IPS-20b (cell line): Measurements from ENCODE around the gene DPY19L2.
"Not testable (repeated sequence)": the region's sequence is repeated elsewhere in the genome, so short reads cannot be mapped to it uniquely, and the experiment has no call there.

Source experiments
- H3K27ac ChIP-seq: one replicate; pipeline ENCODE4 v1.5.1; 2013; ENCODE audit warnings: low read length
- H3K27me3 ChIP-seq: 2 replicates; pipeline ENCODE4 v1.6.1; 2013; ENCODE audit warnings: mild to moderate bottlenecking, low read length, inconsistent platforms; ENCODE audit not compliant: insufficient read depth
- H3K36me3 ChIP-seq: 2 replicates; pipeline ENCODE4 v1.6.1; 2013; ENCODE audit warnings: low read depth, mild to moderate bottlenecking, inconsistent platforms, low read length, moderate library complexity; ENCODE audit not compliant: insufficient read depth
- H3K4me1 ChIP-seq: 2 replicates; pipeline ENCODE4 v1.6.1; 2013; ENCODE audit warnings: mild to moderate bottlenecking, control low read depth, inconsistent platforms, low read length, moderate library complexity; ENCODE audit not compliant: insufficient read depth
- H3K4me3 ChIP-seq: 2 replicates; pipeline ENCODE4 v1.5.1; 2013; ENCODE audit warnings: mild to moderate bottlenecking, low read length, inconsistent platforms
- H3K9ac ChIP-seq: 2 replicates; pipeline ENCODE4 v1.6.1; 2013; ENCODE audit warnings: low read depth, mild to moderate bottlenecking, inconsistent platforms, low read length, moderate library complexity
- H3K9me3 ChIP-seq: 2 replicates; pipeline ENCODE4 v1.6.1; 2013; ENCODE audit warnings: mild to moderate bottlenecking, low read depth, low read length, inconsistent platforms; ENCODE audit not compliant: insufficient read depth

The DPY19L2 gene

DNA sequence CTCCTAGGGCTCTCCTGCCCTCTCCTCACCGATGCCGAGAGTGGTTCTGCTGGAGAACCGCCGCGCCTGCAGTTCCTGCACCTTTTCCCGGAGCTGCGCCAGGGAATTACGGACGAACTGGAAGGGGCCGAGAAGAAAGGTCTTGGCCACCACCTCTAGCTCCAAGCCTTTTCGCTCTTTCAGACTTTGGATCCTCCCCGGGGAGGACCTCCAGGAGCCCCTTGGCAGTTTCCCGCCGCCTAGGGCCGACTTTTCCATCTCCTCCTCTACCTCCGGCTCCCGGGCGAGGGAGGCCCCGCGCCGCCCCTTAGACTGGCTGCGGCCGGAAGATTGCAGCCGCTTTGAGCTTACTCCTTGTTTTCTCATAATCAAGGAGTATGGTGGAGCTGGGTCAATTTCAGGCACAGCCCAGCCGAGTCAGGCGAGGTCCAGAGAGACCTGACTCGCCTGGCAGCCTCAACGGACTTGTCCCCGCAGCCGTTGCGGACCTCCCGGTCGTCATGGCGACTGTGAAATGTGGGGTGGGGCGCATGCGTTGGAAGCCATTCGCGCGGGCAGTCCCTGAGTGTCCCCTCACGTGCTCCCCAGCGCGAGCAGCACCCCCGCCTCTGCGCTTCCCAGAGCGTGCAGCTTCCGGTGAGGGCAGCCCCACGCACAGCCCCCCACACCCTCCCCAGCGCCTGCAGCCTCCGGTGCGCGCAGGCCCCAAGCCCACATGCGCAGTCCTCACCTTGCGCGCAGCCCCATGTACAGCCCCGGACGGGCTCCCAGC is at the start of gene DPY19L2:
Gene DPY19L2, minus strand, starts transcription at position 466 of the 772 bp plus-strand sequence. Its CDS starts 100 bp downstream, at position 366.
- Histone ChIP-seq H3K27ac (no peak within 1 kb of the TSS), H3K27me3 (peaks cover 27% of the 10 kb centered on the region), H3K4me3 (peak within 1 kb of the TSS; percentile 77), H3K36me3 (no peaks in the 10 kb centered on the region), H3K9me3 (no peaks in the 10 kb centered on the region), H3K9ac (peak within 1 kb of the TSS; percentile 72; the same call in 1 of the 2 replicates), H3K4me1 (no peaks in the 10 kb centered on the region)

DNA sequence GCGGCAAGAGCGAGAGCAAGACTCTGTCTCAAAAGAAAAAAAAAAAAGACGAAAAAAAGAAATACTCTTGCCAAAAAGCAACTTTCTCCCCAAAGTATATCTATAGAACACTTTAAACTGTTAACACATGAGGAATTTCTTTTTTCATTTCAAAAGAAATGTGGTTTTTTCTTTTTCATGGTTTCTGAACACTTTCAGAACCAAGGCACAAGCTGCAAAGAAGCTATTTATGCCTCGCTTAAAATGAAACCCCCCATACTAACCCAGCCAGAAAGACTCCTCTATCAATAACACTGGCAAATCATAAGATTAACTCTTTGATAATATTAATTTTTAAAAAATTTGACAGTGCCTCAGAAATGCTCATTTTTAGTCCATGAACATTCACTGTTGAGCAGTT is 48.6 kb upstream of the DPY19L2 start:
- not testable (repeated sequence) for H3K4me3 ChIP-seq, H3K4me1 ChIP-seq, H3K9me3 ChIP-seq, H3K36me3 ChIP-seq, H3K27me3 ChIP-seq, H3K9ac ChIP-seq, H3K27ac ChIP-seq

DNA sequence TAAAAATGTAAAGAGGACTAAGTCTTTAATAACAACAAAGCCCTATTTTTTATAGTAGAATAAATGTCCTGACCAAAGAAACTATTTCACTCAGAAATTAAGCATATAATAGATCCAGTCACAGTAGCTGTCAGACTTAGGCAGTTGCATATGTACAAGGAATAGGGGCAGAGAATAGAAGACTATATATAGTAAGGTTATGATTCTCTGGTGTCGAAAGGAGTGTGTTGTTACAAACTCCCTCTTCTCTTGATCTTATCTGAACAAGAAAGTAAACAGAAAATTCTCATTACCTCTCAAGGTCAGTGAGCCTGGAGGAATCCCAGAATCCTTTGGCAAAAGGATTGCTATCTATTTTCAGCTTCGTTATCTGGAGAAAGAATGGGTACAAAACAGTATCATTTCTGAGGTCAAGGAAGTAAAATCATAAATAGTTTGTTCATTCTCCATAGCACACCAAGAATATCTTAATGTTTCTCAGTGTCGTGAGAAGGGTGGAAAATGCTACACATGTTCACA is 46.9 kb upstream of the DPY19L2 start:
- H3K4me3 ChIP-seq, H3K27ac ChIP-seq, H3K4me1 ChIP-seq, H3K36me3 ChIP-seq, H3K9me3 ChIP-seq, H3K9ac ChIP-seq, H3K27me3 ChIP-seq: not testable (repeated sequence)

DNA sequence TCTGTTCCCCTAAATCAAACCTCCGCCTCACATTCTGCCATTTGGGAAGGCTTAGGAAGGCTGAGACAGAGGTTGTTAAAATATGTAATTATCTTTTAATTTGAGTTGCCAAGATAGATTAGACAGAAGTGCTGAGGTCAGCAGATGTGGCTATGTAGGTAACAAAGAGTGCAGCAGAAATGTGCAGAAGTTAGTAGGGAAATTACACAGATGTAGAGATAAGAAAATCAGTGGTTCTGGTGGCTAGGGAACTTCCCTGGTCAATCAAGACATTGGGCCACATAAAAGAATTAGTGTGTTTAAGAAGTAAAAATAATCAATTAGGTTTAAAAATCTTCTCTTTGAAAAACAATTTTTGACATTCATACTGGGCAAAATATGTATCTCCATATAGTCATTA is 46.1 kb upstream of the DPY19L2 start:
- H3K27ac ChIP-seq, H3K4me3 ChIP-seq, H3K9ac ChIP-seq, H3K4me1 ChIP-seq, H3K36me3 ChIP-seq, H3K27me3 ChIP-seq, H3K9me3 ChIP-seq: not testable (repeated sequence)

DNA sequence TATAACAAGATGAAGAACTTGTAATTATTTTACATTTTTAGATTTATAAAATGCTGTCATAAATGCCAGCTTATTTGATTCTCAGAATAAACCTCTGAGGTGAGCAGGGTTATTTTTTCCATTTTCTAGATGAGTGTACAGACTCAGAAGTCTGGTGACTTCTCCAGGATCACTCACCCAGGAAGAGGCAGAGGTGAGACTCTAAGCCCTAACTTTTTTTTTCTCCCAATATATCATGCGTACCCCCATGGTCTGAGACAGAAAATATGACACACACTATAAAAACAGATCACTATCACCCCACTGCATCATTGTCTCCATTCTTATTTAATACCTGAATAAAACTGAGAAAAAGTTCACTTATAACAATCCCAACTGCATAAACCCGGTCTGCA is 45.4 kb upstream of the DPY19L2 start:
- not testable (repeated sequence) for H3K9ac ChIP-seq, H3K27ac ChIP-seq, H3K4me1 ChIP-seq, H3K4me3 ChIP-seq, H3K27me3 ChIP-seq, H3K36me3 ChIP-seq, H3K9me3 ChIP-seq

DNA sequence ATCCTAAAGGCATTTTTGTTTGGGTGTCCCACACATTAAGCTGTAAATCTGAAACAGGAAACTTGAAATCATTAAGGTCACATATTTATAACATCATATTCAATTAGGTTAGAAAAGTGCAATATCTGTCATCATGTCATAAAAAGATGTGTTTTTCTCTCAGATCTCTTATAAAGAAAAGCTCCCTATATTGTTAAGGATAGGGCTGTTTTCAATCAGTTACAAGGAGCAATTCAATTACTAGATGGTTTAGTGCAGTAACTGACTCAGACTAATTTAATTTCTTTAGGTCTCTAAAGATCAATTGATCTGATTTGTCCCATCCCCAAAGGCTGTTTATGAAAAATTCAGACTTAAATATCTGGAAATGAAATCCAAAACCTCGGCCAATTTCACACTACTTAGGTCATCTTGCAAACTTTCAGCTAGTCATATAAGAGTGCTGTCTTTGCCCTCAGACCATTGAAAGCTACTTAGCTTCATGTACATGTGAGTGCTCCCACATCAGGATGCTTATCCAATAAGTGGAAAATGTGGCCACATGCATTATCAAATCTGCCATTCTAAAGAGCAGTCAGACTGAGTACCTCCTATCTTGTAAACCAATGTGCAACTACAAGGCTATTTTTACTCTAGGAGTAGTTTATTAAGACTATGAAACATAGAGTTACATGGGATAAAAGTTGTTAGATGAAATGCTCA is 44.8 kb upstream of the DPY19L2 start:
- H3K27me3 ChIP-seq, H3K27ac ChIP-seq, H3K4me3 ChIP-seq, H3K4me1 ChIP-seq, H3K9me3 ChIP-seq, H3K9ac ChIP-seq, H3K36me3 ChIP-seq: not testable (repeated sequence)

DNA sequence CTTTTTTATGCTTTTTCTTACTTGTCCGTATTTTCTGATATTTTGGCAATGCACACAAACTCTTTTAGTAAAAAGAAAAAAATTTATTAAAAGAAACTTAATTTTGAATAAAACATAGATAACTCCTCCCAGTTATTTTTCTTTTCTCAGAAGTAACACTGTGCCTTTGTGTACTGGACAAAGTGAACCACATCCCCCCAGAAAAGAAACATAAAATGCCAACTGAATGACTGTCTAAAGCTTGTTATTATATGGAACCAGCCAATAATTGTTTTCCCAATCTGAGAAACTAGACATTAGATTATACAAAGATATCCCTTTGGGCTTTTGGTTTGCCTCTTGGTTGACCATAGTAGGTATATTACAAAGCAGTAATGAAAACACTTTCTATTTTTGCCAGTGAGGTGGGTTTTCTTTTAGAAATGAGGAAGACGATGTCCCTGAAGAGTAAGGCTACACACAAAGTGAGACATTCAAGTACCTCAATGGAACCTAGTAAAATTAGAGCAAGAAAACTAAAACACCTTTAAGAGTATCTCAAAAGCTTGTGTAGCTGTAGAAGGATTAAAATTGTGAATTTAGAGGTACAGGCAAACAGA is 44.2 kb upstream of the DPY19L2 start:
- not testable (repeated sequence) for H3K9me3 ChIP-seq, H3K27me3 ChIP-seq, H3K4me3 ChIP-seq, H3K27ac ChIP-seq, H3K4me1 ChIP-seq, H3K36me3 ChIP-seq, H3K9ac ChIP-seq

DNA sequence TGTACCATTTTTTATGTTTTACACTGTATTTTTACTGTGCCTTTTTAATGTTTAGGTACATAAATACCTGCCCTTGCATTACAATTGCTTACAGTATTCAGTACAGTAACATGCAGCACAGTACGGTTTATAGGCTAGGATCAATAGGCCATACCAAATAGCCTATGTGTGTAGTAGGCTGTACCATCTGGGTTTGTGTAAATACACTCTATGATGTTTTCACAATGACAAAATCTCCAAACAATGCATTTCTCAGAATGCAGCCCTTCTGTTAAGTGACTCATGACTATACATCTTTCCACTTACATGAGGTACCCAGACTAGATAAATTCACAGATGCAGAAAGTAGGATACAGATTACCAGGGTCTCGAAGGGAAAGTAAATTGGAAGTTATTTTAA is 43.0 kb upstream of the DPY19L2 start:
- H3K9ac ChIP-seq, H3K27me3 ChIP-seq, H3K27ac ChIP-seq, H3K9me3 ChIP-seq, H3K4me1 ChIP-seq, H3K4me3 ChIP-seq, H3K36me3 ChIP-seq: not testable (repeated sequence)

DNA sequence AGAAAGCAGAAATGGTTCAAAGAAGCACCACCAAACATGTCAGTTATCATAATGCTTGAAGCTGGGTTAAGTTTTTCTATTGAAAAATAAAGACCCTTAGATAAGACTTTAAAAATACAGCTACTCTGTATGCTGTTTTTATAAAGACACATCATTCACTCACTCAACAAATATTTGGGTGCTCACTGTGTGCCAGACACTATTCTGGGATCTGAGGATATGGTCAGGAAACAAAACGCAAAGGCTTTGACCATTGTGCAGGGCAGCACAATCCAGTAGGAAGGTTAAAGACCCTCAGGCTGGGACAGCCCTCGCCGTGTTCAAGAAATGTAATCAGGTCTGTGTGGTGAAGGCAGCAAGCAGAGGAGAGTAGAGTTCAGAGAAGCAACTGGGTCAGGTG is 38.0 kb upstream of the DPY19L2 start:
- H3K9ac ChIP-seq: no peak overlapping the region
- H3K36me3 ChIP-seq: no peaks in the 10 kb centered on the region
- no peaks in the 10 kb centered on the region for H3K27me3 ChIP-seq
- no peaks in the 10 kb centered on the region for H3K9me3 ChIP-seq
- no peaks in the 10 kb centered on the region for H3K4me1 ChIP-seq
- H3K27ac ChIP-seq: no peak overlapping the region
- H3K4me3 ChIP-seq: no peak overlapping the region

DNA sequence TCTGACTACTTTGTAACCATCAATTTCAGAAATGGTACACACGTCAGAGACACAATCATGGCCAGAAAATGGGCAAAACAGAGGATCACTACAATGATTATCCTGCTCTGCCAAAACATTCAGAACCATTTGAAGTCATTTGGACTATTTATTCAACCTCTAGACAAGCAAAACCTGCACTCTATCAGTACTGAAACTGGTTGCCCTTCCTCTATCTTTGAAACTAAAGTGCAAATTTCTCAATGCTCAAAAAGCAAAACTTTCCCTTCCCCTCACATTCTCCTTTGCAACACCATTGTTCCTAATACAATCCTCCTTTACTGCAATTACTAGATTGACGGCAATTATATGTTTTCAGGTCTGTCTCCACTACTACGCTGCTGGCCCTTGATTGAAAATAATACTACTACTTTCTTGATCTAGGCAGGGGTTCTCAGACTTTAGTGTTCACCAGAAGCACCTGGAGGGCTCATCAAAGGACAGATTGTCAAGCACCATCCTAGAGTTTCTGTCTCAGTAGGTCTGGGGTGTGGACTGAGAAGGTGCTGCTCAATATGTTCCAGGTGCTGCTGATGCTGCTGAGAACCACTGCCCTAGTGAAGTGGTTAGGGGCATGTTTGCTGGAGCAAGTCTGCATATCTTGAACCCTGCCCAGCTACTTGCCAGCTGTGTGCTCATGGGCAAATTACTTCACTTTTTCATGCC is 31.5 kb upstream of the DPY19L2 start:
- H3K4me1 ChIP-seq, H3K36me3 ChIP-seq, H3K9me3 ChIP-seq, H3K27ac ChIP-seq, H3K9ac ChIP-seq, H3K27me3 ChIP-seq, H3K4me3 ChIP-seq: not testable (repeated sequence)

DNA sequence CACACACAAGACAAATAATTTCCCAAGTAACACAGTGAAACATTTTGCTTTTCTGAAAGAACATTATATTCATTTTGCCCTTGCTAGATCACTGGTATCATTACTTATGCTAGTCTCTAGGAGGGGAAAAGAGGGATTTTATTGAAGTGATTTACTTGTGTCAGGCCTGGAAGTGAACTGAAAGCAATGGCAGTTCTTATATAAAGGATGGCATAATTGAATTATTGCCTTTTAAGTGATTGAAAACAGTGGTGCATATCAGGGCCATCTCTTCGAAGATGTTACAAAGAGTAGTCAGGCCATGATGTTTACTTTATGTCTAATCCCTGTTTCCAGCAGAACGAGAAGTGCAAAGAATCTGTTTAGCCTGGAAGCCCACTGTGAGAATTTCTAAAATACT is 30.7 kb upstream of the DPY19L2 start:
- not testable (repeated sequence) for H3K4me3 ChIP-seq, H3K9ac ChIP-seq, H3K27ac ChIP-seq, H3K9me3 ChIP-seq, H3K27me3 ChIP-seq, H3K36me3 ChIP-seq, H3K4me1 ChIP-seq
